ENCODE data around the gene LY6G6F.
"Not testable (repeated sequence)": the region's sequence is repeated elsewhere in the genome, so short reads cannot be mapped to it uniquely, and the experiment has no call there.

LY6G6F gene

DNA sequence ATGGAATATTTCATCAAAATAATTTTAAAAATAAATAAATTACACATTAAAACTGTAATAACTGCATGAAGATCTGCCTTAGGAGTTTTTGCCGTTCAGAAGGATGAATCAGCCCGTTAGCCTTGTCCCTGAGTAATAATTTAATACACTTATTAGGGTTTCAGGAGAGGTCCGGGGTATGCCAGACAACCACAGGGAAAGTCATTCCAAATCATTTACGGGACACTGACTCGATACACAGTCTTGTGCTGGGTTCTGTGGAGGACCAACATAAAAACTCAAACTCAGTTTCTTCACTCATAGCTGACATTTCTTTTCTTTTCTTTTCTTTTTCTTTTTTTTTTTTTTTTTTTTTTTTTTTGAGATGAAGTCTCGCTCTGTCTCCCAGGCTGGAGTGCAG, 735 bp upstream of the LY6G6F start:
- DNase-seq, result no peak

GRCh38 chr6:31707701-31708100, 1.0 kb downstream of the LY6G6F start:
- DNase-seq, result no peak

- no peak for DNase-seq
These were observed 1.6 kb downstream of the LY6G6F start for GRCh38 chr6:31708224-31708623.

DNA sequence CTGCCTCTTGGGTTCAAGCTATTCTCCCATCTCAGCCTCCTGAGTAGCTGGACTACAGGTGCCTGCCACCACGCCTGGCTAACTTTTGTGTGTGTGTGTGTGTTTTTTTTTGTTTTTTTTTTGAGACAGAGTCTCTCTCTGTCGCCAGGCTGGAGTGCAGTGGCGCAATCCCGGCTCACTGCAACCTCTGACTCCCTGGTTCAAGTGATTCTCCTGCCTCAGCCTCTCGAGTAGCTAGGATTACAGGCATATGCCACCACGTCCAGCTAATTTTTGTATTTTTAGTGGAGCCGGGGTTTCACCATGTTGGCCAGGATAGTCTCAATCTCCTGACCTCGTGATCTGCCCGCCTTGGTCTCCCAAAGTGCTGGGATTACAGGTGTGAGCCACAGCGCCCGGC, 2.5 kb downstream of the LY6G6F start:
- not testable (repeated sequence) for DNase-seq

DNA sequence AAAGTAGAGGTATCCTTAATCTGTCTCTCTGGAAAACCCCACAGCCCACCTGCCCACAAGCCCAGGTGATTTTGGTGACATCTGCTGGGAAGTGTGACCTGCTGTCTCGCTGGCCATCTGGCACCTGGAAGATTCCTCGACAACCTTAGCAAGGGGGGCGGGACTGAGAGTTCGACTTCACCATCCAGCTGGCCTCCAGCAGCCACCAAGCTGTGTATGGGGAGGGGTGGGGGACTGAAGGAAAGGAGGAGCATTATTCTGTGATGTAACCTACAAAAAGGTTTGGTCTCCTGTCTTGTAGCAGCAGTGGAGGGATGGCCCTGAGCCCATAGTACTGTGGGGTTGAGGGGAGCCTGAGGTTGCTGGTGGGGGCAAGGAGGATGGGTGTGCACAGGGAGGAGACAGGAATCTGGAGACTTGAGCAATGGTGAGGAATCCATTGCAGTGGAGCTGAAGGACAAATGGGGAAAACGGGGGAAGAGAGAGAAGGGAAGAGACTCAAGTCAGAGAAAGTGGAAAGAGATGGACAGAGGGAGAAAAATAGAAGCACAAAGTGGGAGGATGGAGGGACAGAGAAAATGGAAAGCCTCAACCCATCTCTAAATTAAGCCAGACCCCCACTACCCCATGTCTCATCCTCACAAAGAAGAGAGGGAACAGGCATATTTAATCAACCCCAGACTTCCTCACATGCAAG, 4.0 kb downstream of the LY6G6F start:
- DNase-seq, result no peak

DNA sequence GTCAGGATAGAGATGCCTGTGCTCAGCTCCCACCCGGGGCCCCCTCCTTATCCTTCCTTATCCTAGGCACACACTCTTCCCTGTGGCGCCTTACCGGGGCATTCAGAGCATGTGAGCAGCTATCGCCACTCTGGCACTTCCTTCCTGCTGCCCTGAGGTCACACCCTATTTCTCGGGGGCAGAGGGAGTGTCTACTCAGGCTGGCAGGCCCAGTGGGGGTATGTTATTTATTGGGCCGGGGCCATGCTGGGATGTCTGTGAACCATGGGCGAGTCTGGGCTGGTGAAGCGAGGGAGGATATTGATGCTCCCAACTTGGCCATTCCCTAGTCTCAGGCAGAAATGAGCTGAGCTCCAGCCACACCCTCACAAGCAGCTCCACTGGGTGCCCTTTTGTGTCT, 4.6 kb downstream of the LY6G6F start:
- no peak for DNase-seq

- DNase-seq, result no peak
These were observed 5.6 kb downstream of the LY6G6F start for GRCh38 chr6:31712296-31712695.

DNA sequence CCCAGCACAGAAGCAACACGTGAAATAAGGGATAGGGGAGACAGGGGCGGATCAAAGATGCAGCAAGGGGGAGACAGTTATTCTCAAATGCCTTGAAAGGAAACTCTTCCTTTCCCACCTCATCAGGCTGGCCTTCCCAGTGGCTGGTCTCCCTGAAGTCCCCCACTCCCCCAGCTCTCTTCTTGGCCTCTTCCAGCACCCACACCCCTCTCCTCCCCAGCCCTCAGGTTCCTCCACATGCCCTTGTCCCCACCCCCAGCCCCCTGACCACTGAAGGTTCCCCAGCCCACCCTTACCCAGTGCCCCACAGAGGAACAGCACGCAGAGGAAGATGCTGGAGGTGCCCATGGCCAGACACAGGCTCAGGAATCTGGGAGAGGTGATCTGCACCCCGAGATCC, 6.8 kb downstream of the LY6G6F start:
- DNase-seq, result no peak

- DNase-seq, result no peak
These were observed 7.5 kb downstream of the LY6G6F start for GRCh38 chr6:31713991-31714684.

GRCh38 chr6:31715022-31715958, 8.6 kb downstream of the LY6G6F start, which contains the start of gene LY6G6D:
TSS of gene LY6G6D (plus strand) at chr6:31715348. CDS start at chr6:31715356, 8 bp downstream.
- no peak for DNase-seq

DNA sequence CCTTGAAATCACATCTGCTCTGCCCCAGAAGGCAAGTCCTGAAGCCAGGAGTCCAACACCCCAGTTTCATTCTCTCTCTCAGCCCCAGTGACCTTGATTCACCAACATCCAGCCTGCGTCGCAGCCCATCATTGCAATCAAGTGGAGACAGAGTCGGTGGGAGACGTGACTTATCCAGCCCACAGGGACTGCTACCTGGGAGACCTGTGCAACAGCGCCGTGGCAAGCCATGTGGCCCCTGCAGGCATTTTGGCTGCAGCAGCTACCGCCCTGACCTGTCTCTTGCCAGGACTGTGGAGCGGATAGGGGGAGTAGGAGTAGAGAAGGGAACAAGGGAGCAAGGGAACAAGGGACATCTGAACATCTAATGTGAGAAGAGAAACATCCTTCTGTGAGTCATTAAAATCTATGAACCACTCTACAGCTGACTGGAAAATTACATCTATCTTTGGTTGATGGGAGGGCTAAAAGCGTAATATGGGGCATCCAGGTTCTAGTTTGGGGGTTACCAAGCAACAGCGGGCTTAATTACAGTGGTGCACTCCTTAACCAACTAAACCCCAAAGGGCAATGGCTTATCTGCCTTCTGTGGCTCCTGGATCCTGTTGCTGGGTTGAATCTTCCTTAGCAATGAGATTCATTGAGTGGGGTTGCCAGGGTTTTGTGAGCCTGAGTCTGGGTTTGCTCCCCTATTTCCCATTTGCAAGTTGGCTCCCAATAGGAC, 11.0 kb downstream of the LY6G6F start:
- no peak for DNase-seq

- no peak for DNase-seq
These were observed 11.6 kb downstream of the LY6G6F start for GRCh38 chr6:31718265-31718664.

- DNase-seq, result no peak
These were observed 12.3 kb downstream of the LY6G6F start for GRCh38 chr6:31719001-31719400.

- no peak for DNase-seq
These were observed 13.6 kb downstream of the LY6G6F start for GRCh38 chr6:31720196-31720770.

GRCh38 chr6:31721351-31722020, 14.8 kb downstream of the LY6G6F start, which contains the start of gene LY6G6C:
TSS of gene LY6G6C (minus strand) at chr6:31721746. CDS start at chr6:31721679, 67 bp downstream.
- no peak for DNase-seq

DNA sequence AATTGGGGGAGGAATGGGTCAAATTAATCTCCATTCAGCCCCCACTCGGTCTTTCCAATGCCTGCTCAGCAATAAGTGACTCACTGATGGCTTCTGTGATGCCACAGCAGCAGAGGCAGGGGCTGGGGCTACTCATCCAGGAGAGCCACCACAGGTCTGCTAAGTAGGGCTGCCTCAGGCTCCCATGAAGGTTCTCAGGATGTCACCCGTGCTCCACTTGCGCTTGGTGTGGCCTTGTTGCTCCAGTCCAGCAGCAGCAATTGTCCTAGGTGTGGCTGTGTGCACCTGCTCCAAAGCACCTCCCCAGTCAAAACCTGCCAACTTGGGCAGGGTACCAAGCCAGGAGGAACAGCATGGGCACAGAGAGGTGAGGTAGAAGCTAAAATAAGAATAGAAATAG, 15.5 kb downstream of the LY6G6F start:
- no peak for DNase-seq

- no peak for DNase-seq
These were observed 16.7 kb downstream of the LY6G6F start, which contains the start of gene MPIG6B for GRCh38 chr6:31723245-31723979. TSS of gene MPIG6B (plus strand) at chr6:31723373. CDS start at chr6:31723384, 11 bp downstream.

- no peak for DNase-seq
These were observed 17.5 kb downstream of the LY6G6F start for GRCh38 chr6:31723980-31724691.

GRCh38 chr6:31725502-31726350, 19.1 kb downstream of the LY6G6F start:
- DNase-seq, result no peak
